SK-N-SH treated with all-trans-retinoic acid at 6 μM for 48 hours (cell line): ENCODE results near the gene SV2B.

ENCODE experiments used
- ATAC-seq: fragments of 200-7000 bp; cut with Tn5 transposase; 3 replicates; pipeline ENCODE4 v1.9.1; 2020; ENCODE audit warnings: mild to moderate bottlenecking, moderate library complexity
- ARNTL ChIP-seq: fragments of 450-650 bp; formaldehyde crosslinking; IDR thresholded peaks from 2 replicates; pipeline ENCODE4 v1.5.0; 2020; ENCODE audit warnings: low read depth, mild to moderate bottlenecking, moderate library complexity, borderline replicate concordance
- CREB5 ChIP-seq: fragments of 250-450 bp; sonication (Bioruptor Pico); IDR thresholded peaks from 2 replicates; pipeline ENCODE4 v1.5.1; 2020; ENCODE audit warnings: low read depth, mild to moderate bottlenecking, moderate library complexity
- CSDC2 ChIP-seq: fragments of 250-450 bp; sonication (Bioruptor Pico); IDR thresholded peaks from 2 replicates; pipeline ENCODE4 v1.5.0; 2020; ENCODE audit warnings: mild to moderate bottlenecking, moderate library complexity
- CSRNP3 ChIP-seq: fragments of 250-450 bp; sonication (Bioruptor Pico); IDR thresholded peaks from 2 replicates; pipeline ENCODE4 v1.5.1; 2021; ENCODE audit warnings: mild to moderate bottlenecking, moderate library complexity
- ESRRG ChIP-seq: fragments of 250-450 bp; sonication (Bioruptor Pico); IDR thresholded peaks from 2 replicates; pipeline ENCODE4 v1.6.1; 2021; ENCODE audit warnings: mild to moderate bottlenecking
- GLIS3 ChIP-seq: fragments of 250-450 bp; sonication (Bioruptor Pico); IDR thresholded peaks from 2 replicates; pipeline ENCODE4 v1.5.0; 2020; ENCODE audit warnings: mild to moderate bottlenecking, moderate library complexity
- ISL1 ChIP-seq: fragments of 250-450 bp; sonication (Bioruptor Pico); IDR thresholded peaks from 2 replicates; pipeline ENCODE4 v2.1.2; 2022; ENCODE audit warnings: mild to moderate bottlenecking, moderate library complexity
- OSR1 ChIP-seq: fragments of 250-450 bp; sonication (Bioruptor Pico); IDR thresholded peaks from 2 replicates; pipeline ENCODE4 v1.8.0; 2022; ENCODE audit warnings: moderate library complexity, mild to moderate bottlenecking, inconsistent platforms
- PATZ1 ChIP-seq: fragments of 250-450 bp; sonication (Bioruptor Pico); IDR thresholded peaks from 2 replicates; pipeline ENCODE4 v1.8.0; 2020; ENCODE audit warnings: mild to moderate bottlenecking, moderate library complexity, borderline replicate concordance
- PPARA ChIP-seq: fragments of 250-450 bp; sonication (Bioruptor Pico); IDR thresholded peaks from 2 replicates; pipeline ENCODE4 v1.5.0; 2020; ENCODE audit warnings: mild to moderate bottlenecking, borderline replicate concordance
- RARB ChIP-seq: fragments of 250-450 bp; sonication (Bioruptor Pico); IDR thresholded peaks from 2 replicates; pipeline ENCODE4 v1.8.0; 2021; ENCODE audit warnings: mild to moderate bottlenecking, moderate library complexity
- SNAI2 ChIP-seq: fragments of 250-450 bp; sonication (Bioruptor Pico); IDR thresholded peaks from 2 replicates; pipeline ENCODE4 v1.5.0; 2020; ENCODE audit warnings: mild to moderate bottlenecking, moderate library complexity
- TCF4 ChIP-seq: fragments of 250-450 bp; sonication (Bioruptor Pico); IDR thresholded peaks from 2 replicates; pipeline ENCODE4 v1.8.0; 2021; ENCODE audit warnings: mild to moderate bottlenecking, moderate library complexity, borderline replicate concordance
- TOX ChIP-seq: fragments of 250-450 bp; sonication (Bioruptor Pico); IDR thresholded peaks from 2 replicates; pipeline ENCODE4 v1.8.0; 2021; ENCODE audit warnings: mild to moderate bottlenecking, moderate library complexity, borderline replicate concordance
- TSHZ2 ChIP-seq: fragments of 250-450 bp; sonication (Bioruptor Pico); IDR thresholded peaks from 2 replicates; pipeline ENCODE4 v1.5.0; 2020; ENCODE audit warnings: mild to moderate bottlenecking, moderate library complexity
- ZC3H10 ChIP-seq: fragments of 250-450 bp; sonication (Bioruptor Pico); IDR thresholded peaks from 2 replicates; pipeline ENCODE4 v1.5.1; 2021; ENCODE audit warnings: mild to moderate bottlenecking, moderate library complexity
- ZFP3 ChIP-seq: fragments of 250-450 bp; sonication (Bioruptor Pico); IDR thresholded peaks from 2 replicates; pipeline ENCODE4 v1.5.0; 2020; ENCODE audit warnings: mild to moderate bottlenecking, moderate library complexity
- ZFP30 ChIP-seq: fragments of 450-650 bp; formaldehyde crosslinking; IDR thresholded peaks from 2 replicates; pipeline ENCODE4 v1.5.0; 2022; ENCODE audit warnings: mild to moderate bottlenecking, moderate library complexity
- ZNF565 ChIP-seq: fragments of 450-650 bp; formaldehyde crosslinking; conservative IDR thresholded peaks from 2 replicates; pipeline ENCODE4 v1.5.0; 2020; ENCODE audit warnings: low read depth, mild to moderate bottlenecking, moderate library complexity
- ZNF70 ChIP-seq: fragments of 450-650 bp; formaldehyde crosslinking; IDR thresholded peaks from 2 replicates; pipeline ENCODE4 v1.5.0; 2020; ENCODE audit warnings: mild to moderate bottlenecking, moderate library complexity
- ZNF8 ChIP-seq: fragments of 450-650 bp; formaldehyde crosslinking; IDR thresholded peaks from 2 replicates; pipeline ENCODE4 v1.5.0; 2020; ENCODE audit warnings: mild to moderate bottlenecking, moderate library complexity
- TF ChIP-seq, protein P1 (sequence below): fragments of 250-450 bp; sonication (Bioruptor Pico); IDR thresholded peaks from 2 replicates; pipeline ENCODE4 v1.8.0; 2021; ENCODE audit warnings: low read depth, mild to moderate bottlenecking, moderate library complexity, borderline replicate concordance

The SV2B gene, protein sequence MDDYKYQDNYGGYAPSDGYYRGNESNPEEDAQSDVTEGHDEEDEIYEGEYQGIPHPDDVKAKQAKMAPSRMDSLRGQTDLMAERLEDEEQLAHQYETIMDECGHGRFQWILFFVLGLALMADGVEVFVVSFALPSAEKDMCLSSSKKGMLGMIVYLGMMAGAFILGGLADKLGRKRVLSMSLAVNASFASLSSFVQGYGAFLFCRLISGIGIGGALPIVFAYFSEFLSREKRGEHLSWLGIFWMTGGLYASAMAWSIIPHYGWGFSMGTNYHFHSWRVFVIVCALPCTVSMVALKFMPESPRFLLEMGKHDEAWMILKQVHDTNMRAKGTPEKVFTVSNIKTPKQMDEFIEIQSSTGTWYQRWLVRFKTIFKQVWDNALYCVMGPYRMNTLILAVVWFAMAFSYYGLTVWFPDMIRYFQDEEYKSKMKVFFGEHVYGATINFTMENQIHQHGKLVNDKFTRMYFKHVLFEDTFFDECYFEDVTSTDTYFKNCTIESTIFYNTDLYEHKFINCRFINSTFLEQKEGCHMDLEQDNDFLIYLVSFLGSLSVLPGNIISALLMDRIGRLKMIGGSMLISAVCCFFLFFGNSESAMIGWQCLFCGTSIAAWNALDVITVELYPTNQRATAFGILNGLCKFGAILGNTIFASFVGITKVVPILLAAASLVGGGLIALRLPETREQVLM

GRCh38 chr15:91099995-91100813 is at the start of gene SV2B:
Gene SV2B (plus strand): TSS chr15:91100257. CDS start chr15:91226264, 126,007 bp downstream.
- peak; percentile 69 for ATAC-seq
- TF ChIP-seq TSHZ2 (CRISPR knock-in tag) (no peak), ZFP30 (CRISPR knock-in tag) (no peak), TCF4 (CRISPR knock-in tag) (no peak), ARNTL (CRISPR knock-in tag) (no peak), ZNF70 (CRISPR knock-in tag) (no peak), ZC3H10 (CRISPR knock-in tag) (no peak), PPARA (CRISPR knock-in tag) (no peak), GLIS3 (CRISPR knock-in tag) (no peak), OSR1 (no peak), ISL1 (CRISPR knock-in tag) (no peak), TOX (CRISPR knock-in tag) (no peak), RARB (CRISPR knock-in tag) (no peak), ZFP3 (CRISPR knock-in tag) (no peak), PATZ1 (CRISPR knock-in tag) (no peak), SNAI2 (no peak), ESRRG (CRISPR knock-in tag) (no peak), CSRNP3 (CRISPR knock-in tag) (no peak), CSDC2 (CRISPR knock-in tag) (no peak), ZNF8 (no peak)
- TF ChIP-seq, protein P1, sequence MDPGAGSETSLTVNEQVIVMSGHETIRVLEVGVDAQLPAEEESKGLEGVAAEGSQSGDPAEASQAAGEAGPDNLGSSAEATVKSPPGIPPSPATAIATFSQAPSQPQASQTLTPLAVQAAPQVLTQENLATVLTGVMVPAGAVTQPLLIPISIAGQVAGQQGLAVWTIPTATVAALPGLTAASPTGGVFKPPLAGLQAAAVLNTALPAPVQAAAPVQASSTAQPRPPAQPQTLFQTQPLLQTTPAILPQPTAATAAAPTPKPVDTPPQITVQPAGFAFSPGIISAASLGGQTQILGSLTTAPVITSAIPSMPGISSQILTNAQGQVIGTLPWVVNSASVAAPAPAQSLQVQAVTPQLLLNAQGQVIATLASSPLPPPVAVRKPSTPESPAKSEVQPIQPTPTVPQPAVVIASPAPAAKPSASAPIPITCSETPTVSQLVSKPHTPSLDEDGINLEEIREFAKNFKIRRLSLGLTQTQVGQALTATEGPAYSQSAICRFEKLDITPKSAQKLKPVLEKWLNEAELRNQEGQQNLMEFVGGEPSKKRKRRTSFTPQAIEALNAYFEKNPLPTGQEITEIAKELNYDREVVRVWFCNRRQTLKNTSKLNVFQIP (CRISPR knock-in tag) = no peak

- no peak for ATAC-seq
These were observed 48.8 kb upstream of the SV2B start for GRCh38 chr15:91051248-91051647.

GRCh38 chr15:91054816-91055215 is 45.2 kb upstream of the SV2B start:
- no peak for ATAC-seq
- TF ChIP-seq CREB5 (CRISPR knock-in tag) = no peak
- no peak for TF ChIP-seq ZC3H10 (CRISPR knock-in tag)
- TF ChIP-seq ZNF70 (CRISPR knock-in tag) = no peak
- no peak for TF ChIP-seq RARB (CRISPR knock-in tag)
- TF ChIP-seq PPARA (CRISPR knock-in tag) = no peak
- no peak for TF ChIP-seq ZNF565 (CRISPR knock-in tag)
- TF ChIP-seq ZNF8 = no peak
- no peak for TF ChIP-seq CSDC2 (CRISPR knock-in tag)
- TF ChIP-seq ZFP3 (CRISPR knock-in tag) = no peak

More at GRCh38 chr15:91051248-91051647, 48.8 kb upstream of the SV2B start:
- no peak for TF ChIP-seq TCF4 (CRISPR knock-in tag)
